ENCODE measurements around the gene CHD3. TPM values are rescaled to one million over a fixed set of nuclear protein-coding genes. Genes with fewer than 3 reads are reported as not detected.
A peak's percentile ranks its signal among the peaks of the same experiment; 100 is the strongest.

Gene CHD3
- total RNA-seq, 1 donor from 2014 or later, result 77.9 TPM

DNA sequence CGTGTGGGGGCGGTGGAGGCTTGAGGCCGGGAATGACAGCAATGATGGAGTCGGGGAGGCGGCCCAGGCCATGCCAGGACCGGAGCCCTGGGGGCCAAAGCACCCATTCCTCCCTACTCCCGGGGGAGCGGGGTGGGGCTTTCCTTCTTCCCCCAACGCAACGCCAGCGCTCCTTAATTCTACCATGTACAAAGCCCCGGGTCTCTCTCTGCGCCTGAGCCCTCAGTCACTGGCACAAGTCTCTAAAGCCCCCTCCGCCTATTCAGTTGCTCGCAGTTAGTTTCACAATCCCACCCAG, 27.7 kb downstream of the CHD3 start:
- TF ChIP-seq, protein P1, sequence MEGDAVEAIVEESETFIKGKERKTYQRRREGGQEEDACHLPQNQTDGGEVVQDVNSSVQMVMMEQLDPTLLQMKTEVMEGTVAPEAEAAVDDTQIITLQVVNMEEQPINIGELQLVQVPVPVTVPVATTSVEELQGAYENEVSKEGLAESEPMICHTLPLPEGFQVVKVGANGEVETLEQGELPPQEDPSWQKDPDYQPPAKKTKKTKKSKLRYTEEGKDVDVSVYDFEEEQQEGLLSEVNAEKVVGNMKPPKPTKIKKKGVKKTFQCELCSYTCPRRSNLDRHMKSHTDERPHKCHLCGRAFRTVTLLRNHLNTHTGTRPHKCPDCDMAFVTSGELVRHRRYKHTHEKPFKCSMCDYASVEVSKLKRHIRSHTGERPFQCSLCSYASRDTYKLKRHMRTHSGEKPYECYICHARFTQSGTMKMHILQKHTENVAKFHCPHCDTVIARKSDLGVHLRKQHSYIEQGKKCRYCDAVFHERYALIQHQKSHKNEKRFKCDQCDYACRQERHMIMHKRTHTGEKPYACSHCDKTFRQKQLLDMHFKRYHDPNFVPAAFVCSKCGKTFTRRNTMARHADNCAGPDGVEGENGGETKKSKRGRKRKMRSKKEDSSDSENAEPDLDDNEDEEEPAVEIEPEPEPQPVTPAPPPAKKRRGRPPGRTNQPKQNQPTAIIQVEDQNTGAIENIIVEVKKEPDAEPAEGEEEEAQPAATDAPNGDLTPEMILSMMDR (IDR thresholded peaks at IDR 0.05), result no peak
- DNase-seq (no peak), ATAC-seq (no peak)
- H3K4me3 ChIP-seq, result peak overlapping the region; percentile 73
- no peaks in the 10 kb centered on the region for H3K27me3 ChIP-seq (ENCODE audit: low read depth)
- H3K9me3 ChIP-seq, result no peaks in the 10 kb centered on the region
- H3K27ac ChIP-seq, result peak overlapping the region; percentile 97
- peaks cover 11% of the 10 kb centered on the region for H3K36me3 ChIP-seq
- intact Hi-C loops (cut with DNase I), result no loop called here
- H3K4me1 ChIP-seq, result peaks cover 33% of the 10 kb centered on the region

DNA sequence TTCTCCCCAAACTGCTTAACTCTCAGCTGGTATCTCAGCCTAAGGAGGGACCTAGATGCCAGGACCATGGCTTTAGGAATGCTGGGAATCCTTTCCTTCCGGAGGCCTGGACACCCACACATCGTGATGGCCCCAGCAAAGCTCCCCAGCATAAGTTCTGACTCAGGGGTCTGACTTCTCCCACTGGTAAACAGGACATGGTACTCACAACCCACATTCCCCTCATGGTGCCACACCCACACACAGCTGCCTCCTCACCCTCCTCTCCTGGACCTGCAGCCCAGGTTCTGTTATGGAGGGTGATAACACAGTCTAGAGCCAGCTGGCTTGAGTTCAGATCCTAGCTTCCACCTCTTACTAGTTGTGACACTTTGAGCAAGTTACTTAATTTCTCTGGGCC, 28.2 kb downstream of the CHD3 start:
- H3K27ac ChIP-seq, result peak overlapping the region; percentile 97
- intact Hi-C loops (cut with DNase I), result no loop called here
- peak overlapping the region; percentile 73 for H3K4me3 ChIP-seq

DNA sequence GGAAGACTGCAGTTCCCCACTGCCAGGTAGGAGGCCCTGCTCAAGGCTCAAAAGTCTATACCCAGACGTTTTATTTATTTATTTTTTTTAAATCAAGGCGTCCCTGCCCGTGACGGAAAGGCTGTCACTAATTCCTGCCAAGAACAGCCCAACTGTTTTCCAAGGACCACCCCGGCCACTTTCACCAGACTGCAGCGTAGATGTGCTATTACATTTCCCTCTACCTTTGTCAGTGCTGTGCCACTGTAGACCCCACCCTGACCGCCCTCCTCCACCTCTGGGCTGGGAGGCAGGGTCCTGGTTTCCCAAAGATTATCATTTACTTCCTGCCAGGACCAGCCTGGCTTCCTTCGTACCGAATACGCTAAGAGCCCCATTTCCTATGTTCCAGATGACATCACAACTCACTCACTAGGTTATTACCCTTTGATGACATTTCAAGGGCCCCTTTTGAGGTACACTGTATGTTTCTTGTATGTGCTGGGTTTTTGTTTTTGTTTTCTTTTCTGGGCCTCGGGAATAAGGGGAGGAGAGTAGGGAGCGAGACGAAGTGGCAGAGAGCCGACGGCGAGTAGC, 33.8 kb downstream of the CHD3 start:
- Histone ChIP-seq H3K27me3 (ENCODE audit: low read depth) (no peaks in the 10 kb centered on the region), H3K4me3 (peak overlapping the region; percentile 62), H3K36me3 (no peaks in the 10 kb centered on the region), H3K27ac (peak overlapping the region; percentile 82), H3K4me1 (peaks cover 12% of the 10 kb centered on the region), H3K9me3 (no peaks in the 10 kb centered on the region)
- TF ChIP-seq, protein P1 (IDR thresholded peaks at IDR 0.05), result no peak
- peak in 1 of 2 donors; percentile 30 for ATAC-seq
- no peak for DNase-seq
- intact Hi-C loops (cut with DNase I), result no loop called here

More for the DNA sequence above, 28.2 kb downstream of the CHD3 start:
- Histone ChIP-seq H3K4me1 (peaks cover 33% of the 10 kb centered on the region), H3K36me3 (peaks cover 6% of the 10 kb centered on the region), H3K27me3 (ENCODE audit: low read depth) (no peaks in the 10 kb centered on the region), H3K9me3 (no peaks in the 10 kb centered on the region)
- TF ChIP-seq, protein P1 (IDR thresholded peaks at IDR 0.05), result no peak
- ATAC-seq, result peak in 1 of 2 donors; percentile 20
- DNase-seq, result no peak

DNA sequence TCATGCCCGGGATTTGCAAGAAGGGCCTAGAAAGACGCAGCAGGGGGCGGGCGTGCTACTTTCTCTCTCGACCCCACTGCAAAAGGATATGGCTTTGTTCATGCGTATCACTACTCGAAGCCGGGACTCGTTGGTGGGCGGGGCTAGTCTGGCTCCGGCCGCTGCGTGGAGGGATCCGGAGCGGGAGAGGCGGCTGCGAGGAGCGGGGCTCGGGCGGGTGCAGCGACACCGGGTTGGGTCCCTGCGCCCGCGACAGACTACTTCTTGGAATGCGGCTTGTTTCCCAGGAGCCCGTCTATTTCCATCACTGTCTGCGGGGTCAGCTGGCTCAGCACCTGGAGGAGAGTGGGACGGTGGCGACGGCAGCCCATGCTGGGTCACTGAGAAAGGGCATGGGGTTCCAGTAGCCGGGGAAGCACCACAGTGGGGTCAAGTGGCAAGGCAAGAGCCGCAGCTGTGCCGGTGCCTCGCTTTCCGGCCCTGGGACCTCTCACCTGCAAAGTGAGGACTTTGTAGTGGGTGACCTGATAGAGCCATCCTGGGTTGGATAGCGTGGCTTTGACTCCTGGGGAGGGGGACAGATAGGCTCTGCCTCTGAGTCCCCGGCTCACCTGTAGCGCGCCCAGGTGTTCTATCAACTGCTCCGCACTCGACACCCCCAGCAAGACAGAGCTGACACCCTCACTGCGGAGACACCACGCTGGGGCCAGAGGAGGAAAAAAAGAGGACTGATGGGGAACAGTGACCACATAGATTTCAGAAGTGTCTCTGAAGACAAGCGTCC, 34.4 kb downstream of the CHD3 start:
- H3K4me1 ChIP-seq, result peaks cover 12% of the 10 kb centered on the region
- intact Hi-C loops (cut with DNase I), result no loop called here
- no peaks in the 10 kb centered on the region for H3K36me3 ChIP-seq
- DNase-seq, result peak; percentile 90
- TF ChIP-seq, protein P1 (IDR thresholded peaks at IDR 0.05), result no peak
- H3K4me3 ChIP-seq, result peak overlapping the region; percentile 62
- no peaks in the 10 kb centered on the region for H3K9me3 ChIP-seq
- peak overlapping the region; percentile 82 for H3K27ac ChIP-seq
- ATAC-seq, result peak; percentile 95 to 96
- no peaks in the 10 kb centered on the region for H3K27me3 ChIP-seq (ENCODE audit: low read depth)

DNA sequence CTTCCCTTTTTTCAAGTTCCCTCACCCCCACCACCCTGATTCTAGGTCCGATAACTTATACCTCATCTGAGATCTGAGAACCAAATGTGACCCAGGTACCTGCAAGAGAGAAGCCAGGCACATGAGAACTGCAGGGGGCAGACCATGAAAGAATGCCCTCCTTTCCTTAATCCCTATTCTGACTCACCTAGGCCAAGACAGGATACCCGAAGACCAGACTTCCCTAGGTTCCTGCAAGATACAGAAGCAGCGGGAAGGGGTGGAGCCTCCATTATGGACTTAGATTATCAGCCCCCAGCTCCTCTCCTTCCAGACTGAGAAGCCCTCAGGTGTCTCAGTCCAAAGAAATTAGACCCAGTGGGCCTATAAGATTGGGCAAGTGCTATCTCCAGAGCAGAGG, 39.0 kb downstream of the CHD3 start:
- no peaks in the 10 kb centered on the region for H3K27me3 ChIP-seq (ENCODE audit: low read depth)
- no peak overlapping the region for H3K4me3 ChIP-seq
- TF ChIP-seq, protein P1 (IDR thresholded peaks at IDR 0.05), result no peak
- no peaks in the 10 kb centered on the region for H3K9me3 ChIP-seq
- intact Hi-C loops (cut with DNase I), result no loop called here
- DNase-seq (no peak), ATAC-seq (no peak)
- H3K4me1 ChIP-seq, result peaks cover 18% of the 10 kb centered on the region
- H3K36me3 ChIP-seq, result no peaks in the 10 kb centered on the region
- H3K27ac ChIP-seq, result no peak overlapping the region
